GM23338 (cell line): ENCODE results near the gene GP1BB. TPM values are rescaled to one million over a fixed set of nuclear protein-coding genes. Genes with fewer than 3 reads are reported as not detected.

Experiments
- ATAC-seq: fragments of 200-7000 bp; cut with Tn5 transposase; 3 replicates; pipeline ENCODE4 v1.9.1; 2020
- DNase-seq: peaks from one replicate; pipeline ENCODE4 v3.0.0-alpha.2; 2015; ENCODE audit warnings: low spot score
- H2AFZ ChIP-seq: fragments of 200-600 bp; sonication (generic); 2 replicates; pipeline ENCODE4 v1.8.0; 2016; ENCODE audit warnings: antibody characterized with exemption, mild to moderate bottlenecking, moderate library complexity
- H3F3A ChIP-seq: fragments of 200-600 bp; sonication (generic); replicated peaks from 2 replicates; pipeline ENCODE4 v1.8.0; 2017; ENCODE audit warnings: antibody characterized with exemption, mixed run types, low read depth
- H3K27ac ChIP-seq: fragments of 200-600 bp; sonication (generic); 2 replicates; pipeline ENCODE4 v1.6.1; 2016; ENCODE audit warnings: low read depth
- H3K27me3 ChIP-seq: fragments of 200-600 bp; sonication (generic); 2 replicates; pipeline ENCODE4 v1.8.0; 2016; ENCODE audit warnings: mild to moderate bottlenecking, mixed run types, moderate library complexity; ENCODE audit not compliant: insufficient read depth
- H3K36me3 ChIP-seq: fragments of 200-600 bp; sonication (generic); 2 replicates; pipeline ENCODE4 v1.8.0; 2016; ENCODE audit warnings: mild to moderate bottlenecking; ENCODE audit not compliant: insufficient read depth
- H3K4me1 ChIP-seq: fragments of 200-600 bp; sonication (generic); 2 replicates; pipeline ENCODE4 v1.8.0; 2016; ENCODE audit warnings: mild to moderate bottlenecking, moderate library complexity; ENCODE audit not compliant: insufficient read depth
- H3K4me2 ChIP-seq: fragments of 200-600 bp; sonication (generic); 2 replicates; pipeline ENCODE4 v1.7.1; 2017; ENCODE audit warnings: mixed run types
- H3K4me3 ChIP-seq: fragments of 200-600 bp; sonication (generic); 2 replicates; pipeline ENCODE4 v1.6.1; 2016; ENCODE audit warnings: mixed run types
- H3K79me2 ChIP-seq: fragments of 200-600 bp; sonication (generic); replicated peaks from 2 replicates; pipeline ENCODE4 v1.8.0; 2017; ENCODE audit warnings: mild to moderate bottlenecking; ENCODE audit not compliant: insufficient read depth
- H3K9me2 ChIP-seq: fragments of 200-600 bp; sonication (generic); 2 replicates; pipeline ENCODE4 v1.8.0; 2017; ENCODE audit not compliant: insufficient read depth
- H4K20me1 ChIP-seq: fragments of 200-600 bp; sonication (generic); replicated peaks from 2 replicates; pipeline ENCODE4 v1.8.0; 2017; ENCODE audit warnings: mild to moderate bottlenecking; ENCODE audit not compliant: insufficient read depth
- H3K27ac Mint-ChIP-seq: 2 replicates; pipeline ENCODE4 v1.8.0; 2020; ENCODE audit warnings: inconsistent platforms, mild to moderate bottlenecking, moderate library complexity, mixed read lengths
- H3K27me3 Mint-ChIP-seq: 3 replicates; pipeline ENCODE4 v1.8.0; 2022; ENCODE audit warnings: low read depth, mild to moderate bottlenecking, moderate library complexity, mixed read lengths, inconsistent platforms; ENCODE audit not compliant: insufficient read depth, poor library complexity
- H3K36me3 Mint-ChIP-seq: 3 replicates; pipeline ENCODE4 v1.8.0; 2021; ENCODE audit warnings: low read depth, mild to moderate bottlenecking, inconsistent platforms, moderate library complexity, mixed read lengths
- H3K4me1 Mint-ChIP-seq: 3 replicates; pipeline ENCODE4 v1.8.0; 2020; ENCODE audit warnings: mild to moderate bottlenecking, inconsistent platforms, mixed read lengths
- H3K4me3 Mint-ChIP-seq: 3 replicates; pipeline ENCODE4 v1.8.0; 2021; ENCODE audit warnings: moderate library complexity, mild to moderate bottlenecking, inconsistent platforms, mixed read lengths
- H3K9me3 Mint-ChIP-seq: 3 replicates; pipeline ENCODE4 v1.8.0; 2020; ENCODE audit warnings: moderate library complexity, mild to moderate bottlenecking, inconsistent platforms, mixed read lengths
- CREB1 ChIP-seq: fragments of 250-450 bp; sonication (Bioruptor Pico); IDR thresholded peaks from 2 replicates; pipeline ENCODE4 v1.5.0; 2020; ENCODE audit warnings: low read depth, mild to moderate bottlenecking, moderate library complexity
- EZH2 ChIP-seq: fragments of 200-600 bp; sonication (generic); IDR thresholded peaks from one replicate; pipeline ENCODE4 v1.8.0; 2017; ENCODE audit warnings: antibody characterized with exemption, mild to moderate bottlenecking, low read depth; ENCODE audit not compliant: unreplicated experiment
- NANOG ChIP-seq: IDR thresholded peaks from 2 replicates; pipeline ENCODE4 v1.6.1; 2016; ENCODE audit warnings: antibody characterized with exemption, borderline replicate concordance
- REST ChIP-seq: IDR thresholded peaks from one replicate; pipeline ENCODE4 v1.6.1; 2018; ENCODE audit warnings: antibody characterized with exemption; ENCODE audit not compliant: unreplicated experiment
- ZNF462 ChIP-seq: fragments of 250-450 bp; sonication (Bioruptor Pico); IDR thresholded peaks from 2 replicates; pipeline ENCODE4 v1.5.0; 2020; ENCODE audit warnings: mild to moderate bottlenecking, moderate library complexity
- polyA plus RNA-seq: library from polyadenylated mRNA; unstranded; fragments of >200 nt; fragmentation: Nextera tagmentation; extraction: Ambion mirVana; gene quantifications from 2 replicates; pipeline ENCODE4 v1.2.1, GENCODE V29; 2016
- total RNA-seq: library from RNA; depleted of rRNA; stranded (reverse); fragments of >200 nt; shearing (Covaris generic); gene quantifications from 2 replicates; pipeline ENCODE4 v1.2.3, GENCODE V29; 2014

Gene GP1BB
- total and polyA plus RNA-seq, 2 experiments from 2014 or later: 0.53 to 1.3 TPM

GRCh38 chr22:19745155-19746101, 22.1 kb downstream of the GP1BB start:
- DNase-seq (peak; percentile 42), ATAC-seq (no peak; the same call in 2 of the 3 replicates)
- Mint-ChIP-seq H3K27ac (no peak overlapping the region), H3K27me3 (peaks cover 13% of the 10 kb centered on the region), H3K9me3 (no peaks in the 10 kb centered on the region), H3K36me3 (no peaks in the 10 kb centered on the region), H3K4me3 (no peak overlapping the region), H3K4me1 (peaks cover 11% of the 10 kb centered on the region)
- Histone ChIP-seq H3K36me3 (no peaks in the 10 kb centered on the region), H3K27ac (no peak overlapping the region), H3K27me3 (no peaks in the 10 kb centered on the region), H3K79me2 (no peaks in the 10 kb centered on the region), H3K4me3 (no peak overlapping the region), H3K4me1 (no peaks in the 10 kb centered on the region), H3K9me2 (no peaks in the 10 kb centered on the region), H4K20me1 (no peaks in the 10 kb centered on the region), H3F3A (no peaks in the 10 kb centered on the region), H3K4me2 (no peak overlapping the region), H2AFZ (peak overlapping the region; percentile 32; the same call in 1 of the 2 replicates)
- TF ChIP-seq EZH2: no peak
- no peak for TF ChIP-seq NANOG
- no peak for TF ChIP-seq CREB1 (CRISPR knock-in tag)

- no peak for ATAC-seq
- no peak overlapping the region for H3K4me3 ChIP-seq
- H2AFZ ChIP-seq: no peak overlapping the region
- Mint-ChIP-seq H3K27me3 (peaks cover 16% of the 10 kb centered on the region), H3K27ac (no peak overlapping the region), H3K36me3 (no peaks in the 10 kb centered on the region), H3K4me1 (peaks cover 11% of the 10 kb centered on the region), H3K4me3 (no peak overlapping the region), H3K9me3 (no peaks in the 10 kb centered on the region)
- H3K4me2 ChIP-seq: no peak overlapping the region
- H3F3A ChIP-seq: no peaks in the 10 kb centered on the region
- no peaks in the 10 kb centered on the region for H3K79me2 ChIP-seq
- no peak overlapping the region for H3K27ac ChIP-seq
- no peaks in the 10 kb centered on the region for H3K4me1 ChIP-seq
- no peak for DNase-seq
- TF ChIP-seq CREB1 (CRISPR knock-in tag): no peak
- no peak for TF ChIP-seq NANOG
- H3K27me3 ChIP-seq: no peaks in the 10 kb centered on the region
- H4K20me1 ChIP-seq: no peaks in the 10 kb centered on the region
- no peaks in the 10 kb centered on the region for H3K9me2 ChIP-seq
- H3K36me3 ChIP-seq: no peaks in the 10 kb centered on the region
Observed at GRCh38 chr22:19746726-19747125, 23.4 kb downstream of the GP1BB start.

GRCh38 chr22:19747551-19747950, 24.2 kb downstream of the GP1BB start:
- Mint-ChIP-seq H3K27ac (no peak overlapping the region), H3K4me1 (peaks cover 11% of the 10 kb centered on the region), H3K9me3 (no peaks in the 10 kb centered on the region), H3K36me3 (no peaks in the 10 kb centered on the region), H3K27me3 (peaks cover 20% of the 10 kb centered on the region), H3K4me3 (no peak overlapping the region)
- Histone ChIP-seq H3K4me1 (no peaks in the 10 kb centered on the region), H3K27ac (no peak overlapping the region), H4K20me1 (no peaks in the 10 kb centered on the region), H3K9me2 (no peaks in the 10 kb centered on the region), H2AFZ (no peak overlapping the region), H3K36me3 (no peaks in the 10 kb centered on the region), H3K4me3 (no peak overlapping the region), H3K4me2 (no peak overlapping the region), H3K79me2 (no peaks in the 10 kb centered on the region), H3F3A (no peaks in the 10 kb centered on the region), H3K27me3 (peaks cover 4% of the 10 kb centered on the region; the same call in 1 of the 2 replicates)
- ATAC-seq: no peak
- no peak for DNase-seq
- TF ChIP-seq NANOG (no peak), REST (no peak), ZNF462 (CRISPR knock-in tag) (no peak)
